ENCODE measurements around the gene ASTN2.

DNA sequence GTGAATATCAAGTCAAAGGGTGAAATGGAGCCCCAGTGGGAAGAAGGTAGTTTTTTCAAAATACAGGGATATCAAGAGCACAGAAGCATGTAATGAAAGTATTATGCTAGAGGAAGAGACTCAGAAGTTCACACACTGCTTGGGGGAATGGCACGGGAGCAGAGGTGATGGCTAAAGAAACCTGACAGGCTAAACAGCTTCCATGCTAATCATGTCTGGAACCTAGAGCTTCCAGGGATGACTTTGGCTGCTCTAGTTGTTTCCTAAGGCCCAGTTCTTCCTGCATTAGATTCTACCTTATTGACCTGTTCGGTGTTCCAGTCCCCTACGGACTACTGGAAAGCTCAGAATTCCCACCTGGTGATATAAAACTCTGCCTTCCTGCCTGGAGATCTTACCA lies 693.4 kb downstream of the ASTN2 start:
- no peak for TF ChIP-seq POLR2A (IDR thresholded peaks at IDR 0.05; ENCODE audit: low read length)
- TF ChIP-seq GATA1 (IDR thresholded peaks at IDR 0.05; ENCODE audit: low read depth, low read length): no peak

All from erythroblast (primary cell).